Spinal cord (tissue), 10 donors: Measurements from ENCODE around the gene ESYT3. TPM values are rescaled to one million over a fixed set of nuclear protein-coding genes. Genes with fewer than 3 reads are reported as not detected.

ENCODE experiments used
- DNase-seq, 6 donors: peaks; one replicate each; pipeline versions ENCODE4 v3.0.0 to v3.0.0-alpha.2; 2013 to 2015; ENCODE audit warnings: low spot score in 6 of 6, low read depth in 4 of 6
- H3K27ac ChIP-seq: one replicate; pipeline ENCODE4 v1.5.1; 2013; ENCODE audit warnings: low read depth, low read length, control low read depth
- H3K27me3 ChIP-seq: one replicate; pipeline ENCODE4 v1.6.1; 2013; ENCODE audit warnings: low read length; ENCODE audit not compliant: control insufficient read depth, insufficient read depth
- H3K36me3 ChIP-seq: one replicate; pipeline ENCODE4 v1.6.1; 2013; ENCODE audit warnings: low read length; ENCODE audit not compliant: control insufficient read depth, insufficient read depth
- H3K4me1 ChIP-seq: one replicate; pipeline ENCODE4 v1.6.1; 2013; ENCODE audit warnings: low read length; ENCODE audit not compliant: control insufficient read depth, insufficient read depth
- H3K4me3 ChIP-seq: one replicate; pipeline ENCODE4 v1.5.1; 2013; ENCODE audit warnings: low read depth, low read length, control low read depth
- H3K9me3 ChIP-seq: one replicate; pipeline ENCODE4 v1.6.1; 2013; ENCODE audit warnings: low read length; ENCODE audit not compliant: control insufficient read depth, insufficient read depth
- WGBS: methylation state at CpG from one replicate; pipeline ENCODE4 v1.1.5; 2013; ENCODE audit warnings: missing lambda C conversion rate; ENCODE audit not compliant: insufficient coverage; 5-methylcytosine and 5-hydroxymethylcytosine counted together
- long read RNA-seq, 4 donors: transcript quantifications; one replicate each; lab custom pipeline, GENCODE V29; 2026
- polyA plus RNA-seq, 2 donors: library from polyadenylated mRNA; unstranded; fragments of 120-200 nt; gene quantifications; one replicate each; pipeline ENCODE4 v1.2.1, GENCODE V29; 2013; ENCODE audit not compliant: insufficient read length in 2 of 2
- total RNA-seq, 2 donors: library from RNA; depleted of rRNA in 1 of 2; stranded (reverse); fragments of 120-200 nt in 1 of 2; fragments of >200 nt in 1 of 2; gene quantifications; one replicate each; pipeline versions ENCODE4 v1.2.3 to v1.2.4, GENCODE V29; 2013 to 2014
- donor health status: healthy.

Gene ESYT3
- total RNA-seq, result 1 to 10 TPM; 4.9 to 6.5 TPM
- 1 to 10 TPM; 4.3 to 6.7 TPM for polyA plus RNA-seq
- long read RNA-seq, donor 1, result 0 reads
- long read RNA-seq, donor 2, result 0 reads
- long read RNA-seq, donor 3, result 0 reads
- long read RNA-seq, donor 4, full-length matches to known transcripts, result 1 of 1 reads
- long read RNA-seq, donor 4, partial matches to known transcripts, result 0 of 1 reads
- long read RNA-seq, donor 4, other reads (novel, unspliced or antisense), result 0 of 1 reads

GRCh38 chr3:138434276-138434874 lies at the start of gene ESYT3:
TSS of gene ESYT3 (plus strand) at chr3:138434616. CDS start at chr3:138434799, 183 bp downstream.
- peaks cover 28% of the 10 kb centered on the region for H3K4me1 ChIP-seq
- H3K36me3 ChIP-seq, result no peaks in the 10 kb centered on the region
- no peaks in the 10 kb centered on the region for H3K9me3 ChIP-seq
- H3K4me3 ChIP-seq, result peak within 1 kb of the TSS; percentile 30
- 1% methylated on average over 54 of the region's 54 CpGs for WGBS
- no peak within 1 kb of the TSS for H3K27ac ChIP-seq
- peaks cover 64% of the 10 kb centered on the region for H3K27me3 ChIP-seq
- peak in 3 of 6 donors; percentile 33 to 78 (median 74) for DNase-seq

GRCh38 chr3:138384976-138385375 lies 49.4 kb upstream of the ESYT3 start:
- Histone ChIP-seq H3K27ac (no peak overlapping the region), H3K9me3 (no peaks in the 10 kb centered on the region), H3K4me1 (peaks cover 40% of the 10 kb centered on the region), H3K27me3 (no peaks in the 10 kb centered on the region), H3K4me3 (no peak overlapping the region), H3K36me3 (peaks cover 4% of the 10 kb centered on the region)
- 100% methylated on average over 1 of the region's 5 CpGs for WGBS
- DNase-seq, result no peak

- peaks cover 15% of the 10 kb centered on the region for H3K4me1 ChIP-seq
- no peak overlapping the region for H3K27ac ChIP-seq
- H3K4me3 ChIP-seq, result no peak overlapping the region
- 96% methylated on average over 6 of the region's 6 CpGs for WGBS
- H3K27me3 ChIP-seq, result no peaks in the 10 kb centered on the region
- DNase-seq, result no peak
- no peaks in the 10 kb centered on the region for H3K36me3 ChIP-seq
- no peaks in the 10 kb centered on the region for H3K9me3 ChIP-seq
Measured at GRCh38 chr3:138389144-138389601, 45.2 kb upstream of the ESYT3 start.

- Histone ChIP-seq H3K4me1 (peaks cover 15% of the 10 kb centered on the region), H3K4me3 (no peak overlapping the region), H3K36me3 (peaks cover 2% of the 10 kb centered on the region), H3K9me3 (no peaks in the 10 kb centered on the region), H3K27ac (no peak overlapping the region), H3K27me3 (no peaks in the 10 kb centered on the region)
- WGBS, result 52% methylated on average over 8 of the region's 9 CpGs
- DNase-seq, result peak in 1 of 6 donors; percentile 20
Measured at GRCh38 chr3:138389841-138390581, 44.4 kb upstream of the ESYT3 start.

GRCh38 chr3:138390582-138390932 lies 43.9 kb upstream of the ESYT3 start:
- WGBS, result no CpG with 5 or more reads among the region's 2 CpGs
- no peaks in the 10 kb centered on the region for H3K9me3 ChIP-seq
- H3K27ac ChIP-seq, result no peak overlapping the region
- no peak overlapping the region for H3K4me3 ChIP-seq
- H3K36me3 ChIP-seq, result peaks cover 6% of the 10 kb centered on the region
- H3K27me3 ChIP-seq, result no peaks in the 10 kb centered on the region
- peaks cover 15% of the 10 kb centered on the region for H3K4me1 ChIP-seq
- no peak for DNase-seq

GRCh38 chr3:138394156-138394555 lies 40.3 kb upstream of the ESYT3 start:
- Histone ChIP-seq H3K4me3 (no peak overlapping the region), H3K9me3 (no peaks in the 10 kb centered on the region), H3K36me3 (peaks cover 26% of the 10 kb centered on the region), H3K4me1 (peaks cover 22% of the 10 kb centered on the region), H3K27me3 (no peaks in the 10 kb centered on the region), H3K27ac (no peak overlapping the region)
- no peak for DNase-seq
- WGBS, result 94% methylated on average over 3 of the region's 4 CpGs

- H3K27me3 ChIP-seq, result no peaks in the 10 kb centered on the region
- H3K9me3 ChIP-seq, result no peaks in the 10 kb centered on the region
- DNase-seq, result no peak
- H3K27ac ChIP-seq, result no peak overlapping the region
- H3K4me3 ChIP-seq, result no peak overlapping the region
- H3K36me3 ChIP-seq, result peaks cover 28% of the 10 kb centered on the region
- 94% methylated on average over 5 of the region's 5 CpGs for whole genome bisulfite sequencing
- H3K4me1 ChIP-seq, result peaks cover 17% of the 10 kb centered on the region
Measured at GRCh38 chr3:138394686-138395085, 39.7 kb upstream of the ESYT3 start.

GRCh38 chr3:138395865-138396751 lies 38.3 kb upstream of the ESYT3 start:
- H3K27ac ChIP-seq, result no peak overlapping the region
- DNase-seq, result no peak

GRCh38 chr3:138396752-138397410 lies 37.5 kb upstream of the ESYT3 start:
- no peaks in the 10 kb centered on the region for H3K9me3 ChIP-seq
- WGBS, result 87% methylated on average over 14 of the region's 14 CpGs
- peaks cover 7% of the 10 kb centered on the region for H3K4me1 ChIP-seq
- no peaks in the 10 kb centered on the region for H3K27me3 ChIP-seq
- no peak for DNase-seq
- no peak overlapping the region for H3K4me3 ChIP-seq
- no peak overlapping the region for H3K27ac ChIP-seq
- H3K36me3 ChIP-seq, result peaks cover 48% of the 10 kb centered on the region

More at GRCh38 chr3:138395865-138396751, 38.3 kb upstream of the ESYT3 start:
- Histone ChIP-seq H3K9me3 (no peaks in the 10 kb centered on the region), H3K4me1 (peaks cover 7% of the 10 kb centered on the region), H3K27me3 (no peaks in the 10 kb centered on the region), H3K36me3 (peaks cover 41% of the 10 kb centered on the region), H3K4me3 (no peak overlapping the region)
- WGBS, result 90% methylated on average over 11 of the region's 12 CpGs
